ENCODE measurements around the gene PPP3CA. TPM values are rescaled to one million over a fixed set of nuclear protein-coding genes. Genes with fewer than 3 reads are reported as not detected.

Gene PPP3CA
- total and polyA plus RNA-seq, 2 of the 13 experiments (the other 11 are each of a cell fraction or from before 2014, with no cell fraction given), result 4.8 to 13.2 TPM

GRCh38 chr4:101184668-101185067 lies 162.7 kb downstream of the PPP3CA start:
- no TSS peak for BruUV-seq (replicated peaks)
- FAIRE-seq (no peak), ATAC-seq (no peak), DNase-seq (ENCODE audit: low spot score) (no peak)
- intact Hi-C loops (cut with micrococcal nuclease; ENCODE audit: unreplicated experiment), result loop anchor here (5.0 kb wide), 1 partner anchor 163 kb away; the partner anchor contains the start of gene PPP3CA
- Histone ChIP-seq H3K4me1 (ENCODE audit: insufficient read depth, low read length) (peaks cover 14% of the 10 kb centered on the region), H4K20me1 (ENCODE audit: insufficient read depth, low read length) (no peaks in the 10 kb centered on the region), H3K36me3 (replicated peaks in 1 of 2; ENCODE audit: control insufficient read depth in 1 of 2, insufficient read depth in 2 of 2, low read length in 2 of 2) (no peaks in the 10 kb centered on the region; a peak in 1 of 5 replicates), H3K9ac (ENCODE audit: insufficient read depth, low read depth, low read length) (no peak overlapping the region), H3K9me3 (ENCODE audit: low read length) (0 out of 2 replicates have a peak, but pooled peaks cover 4% of the 10 kb centered on the region), H3K4me3 (replicated peaks in 1 of 3; ENCODE audit: insufficient read depth in 1 of 3, low read depth in 2 of 3, low read length in 3 of 3) (no peak overlapping the region), H3K79me2 (ENCODE audit: insufficient read depth, low read length) (no peaks in the 10 kb centered on the region), H2AFZ (ENCODE audit: low read length) (no peak overlapping the region), H3K27ac (ENCODE audit: extremely low read length, insufficient read depth, low read length) (no peak overlapping the region), H3K4me2 (ENCODE audit: low read depth, low read length) (no peak overlapping the region), H3K27me3 (ENCODE audit: control insufficient read depth in 1 of 2, insufficient read depth in 2 of 2, low read length in 2 of 2) (no peaks in the 10 kb centered on the region)
- POLR2A ChIA-PET, result no interaction called here
- in situ Hi-C loops (cut with HindIII; ENCODE audit: extremely low pct_ligation_motif_present, low pct_unique_long_range_greater_than_20kb), result no loop called here
- CTCF ChIA-PET (ENCODE audit: low intra/inter-chr PET ratio, low total read pairs), result no interaction called here
- TF ChIP-seq CBX1 (IDR thresholded peaks at IDR 0.05; ENCODE audit: low read depth), result no peak
- TF ChIP-seq CCAR2 (optimal IDR thresholded peaks at IDR 0.05; ENCODE audit: low read depth, low read length), result no peak
- TF ChIP-seq RNF219 (CRISPR knock-in tag; IDR thresholded peaks at IDR 0.05), result no peak
- TF ChIP-seq GMEB2 (CRISPR knock-in tag; IDR thresholded peaks at IDR 0.05; ENCODE audit: low read depth), result no peak
- no peak for TF ChIP-seq SOX13 (IDR thresholded peaks at IDR 0.05)
- TF ChIP-seq SOX13 (CRISPR knock-in tag; conservative IDR thresholded peaks at IDR 0.05 in 1 of 2, IDR thresholded peaks at IDR 0.05 in 1 of 2), result no peak
- no peak for TF ChIP-seq XRCC5 (optimal IDR thresholded peaks at IDR 0.05; ENCODE audit: low read length)
- no peak for TF ChIP-seq ZNF20 (CRISPR knock-in tag; IDR thresholded peaks at IDR 0.05)
- WGBS (ENCODE audit: low lambda C conversion rate), result 94% methylated on average over 2 of the region's 2 CpGs
